Ascending aorta (tissue), 2 donors: ENCODE measurements around the gene TBC1D10A. TPM values are rescaled to one million over a fixed set of nuclear protein-coding genes. Genes with fewer than 3 reads are reported as not detected.

Experiments used
- DNase-seq, 2 donors: peaks; one replicate each; pipeline ENCODE4 v3.0.0-alpha.2; 2019; ENCODE audit warnings: low spot score in 2 of 2
- H3K27ac ChIP-seq, 2 donors: fragments of 200-600 bp; sonication (generic); one replicate each; pipeline ENCODE4 v1.5.1; 2016 to 2017; ENCODE audit warnings: mild to moderate bottlenecking in 1 of 2
- H3K27me3 ChIP-seq: fragments of 200-600 bp; sonication (generic); one replicate; pipeline ENCODE4 v1.5.1; 2017
- H3K36me3 ChIP-seq, 2 donors: fragments of 200-600 bp; sonication (generic); one replicate each; pipeline ENCODE4 v1.5.1; 2016
- H3K4me1 ChIP-seq, 2 donors: fragments of 200-600 bp; sonication (generic); one replicate each; pipeline ENCODE4 v1.5.1; 2016 to 2017; ENCODE audit warnings: mild to moderate bottlenecking in 1 of 2
- H3K4me3 ChIP-seq, 2 donors: fragments of 200-600 bp; sonication (generic); one replicate each; pipeline ENCODE4 v1.5.1; 2016 to 2017; ENCODE audit warnings: mild to moderate bottlenecking in 1 of 2
- H3K9me3 ChIP-seq, 2 donors: fragments of 200-600 bp; sonication (generic); one replicate each; pipeline ENCODE4 v1.5.1; 2016
- CTCF ChIP-seq, 3 experiments: fragments of 200-600 bp in 2 of 3; fragments of 450-650 bp in 1 of 3; sonication (generic) in 2 of 3; IDR thresholded peaks; one replicate each; pipeline ENCODE4 v1.5.1; 2016 to 2019; ENCODE audit warnings: antibody characterized with exemption in 3 of 3, mild to moderate bottlenecking in 1 of 3, moderate library complexity in 1 of 3
- intact Hi-C: fragments of 100-400 bp; cut with DNase I; formaldehyde crosslinking; loops from one replicate; pipeline ENCODE4 v1.15.1; 2023
- total RNA-seq: library from RNA; depleted of rRNA; stranded (reverse); fragments of >200 nt; gene quantifications from one replicate; pipeline ENCODE4 v1.1.0, GENCODE V29; 2016

The TBC1D10A gene
- total RNA-seq, 1 donor from 2014 or later, result 107 TPM

GRCh38 chr22:30261134-30261533, 65.6 kb downstream of the TBC1D10A start:
- H3K36me3 ChIP-seq, result no peaks in the 10 kb centered on the region
- TF ChIP-seq CTCF (IDR thresholded peaks at IDR 0.05), result no peak
- intact Hi-C loops, result loop anchor here (5.0 kb wide), 1 partner anchor 221 kb away; no protein-coding TSS in a partner anchor

GRCh38 chr22:30260682-30261081, 66.1 kb downstream of the TBC1D10A start:
- TF ChIP-seq CTCF (IDR thresholded peaks at IDR 0.05), result no peak
- intact Hi-C loops, result loop anchor here (5.0 kb wide), 1 partner anchor 222 kb away; no protein-coding TSS in a partner anchor
- no peaks in the 10 kb centered on the region for H3K27me3 ChIP-seq
- DNase-seq, result no peak
- H3K4me1 ChIP-seq, result peaks cover 4 to 6% of the 10 kb centered on the region in 2 donors
- no peak overlapping the region for H3K27ac ChIP-seq
- H3K4me3 ChIP-seq, result no peak overlapping the region
- H3K9me3 ChIP-seq, result no peaks in the 10 kb centered on the region
- no peaks in the 10 kb centered on the region for H3K36me3 ChIP-seq

More at GRCh38 chr22:30261134-30261533, 65.6 kb downstream of the TBC1D10A start:
- no peak overlapping the region for H3K4me3 ChIP-seq
- DNase-seq, result no peak
- peaks cover under 1 to 2% of the 10 kb centered on the region in 2 donors for H3K4me1 ChIP-seq
- no peaks in the 10 kb centered on the region for H3K9me3 ChIP-seq
- H3K27me3 ChIP-seq, result no peaks in the 10 kb centered on the region
- no peak overlapping the region for H3K27ac ChIP-seq

- no peaks in the 10 kb centered on the region for H3K36me3 ChIP-seq
- TF ChIP-seq CTCF (IDR thresholded peaks at IDR 0.05), result no peak
- H3K4me3 ChIP-seq, result no peak overlapping the region
- no peak overlapping the region for H3K27ac ChIP-seq
- peaks cover 4 to 6% of the 10 kb centered on the region in 2 donors for H3K4me1 ChIP-seq
- no peaks in the 10 kb centered on the region for H3K9me3 ChIP-seq
- no peak for DNase-seq
- intact Hi-C loops, result loop anchor here (5.0 kb wide), 1 partner anchor 222 kb away; no protein-coding TSS in a partner anchor
- H3K27me3 ChIP-seq, result no peaks in the 10 kb centered on the region
Measured at GRCh38 chr22:30260276-30260675, 66.5 kb downstream of the TBC1D10A start.

- H3K36me3 ChIP-seq, result no peaks in the 10 kb centered on the region
- no peaks in the 10 kb centered on the region for H3K27me3 ChIP-seq
- no peak overlapping the region for H3K4me3 ChIP-seq
- H3K27ac ChIP-seq, result no peak overlapping the region
- peaks cover 6 to 14% of the 10 kb centered on the region in 2 donors for H3K4me1 ChIP-seq
- intact Hi-C loops, result no loop called here
- H3K9me3 ChIP-seq, result no peaks in the 10 kb centered on the region
- DNase-seq, result no peak
- no peak for TF ChIP-seq CTCF (IDR thresholded peaks at IDR 0.05)
Measured at GRCh38 chr22:30254314-30254713, 72.4 kb downstream of the TBC1D10A start.

GRCh38 chr22:30253205-30253852, 73.4 kb downstream of the TBC1D10A start:
- no peak for DNase-seq
- H3K27me3 ChIP-seq, result no peaks in the 10 kb centered on the region
- H3K4me1 ChIP-seq, result peaks cover 6 to 14% of the 10 kb centered on the region in 2 donors
- no peak overlapping the region for H3K27ac ChIP-seq
- no peaks in the 10 kb centered on the region for H3K36me3 ChIP-seq
- intact Hi-C loops, result no loop called here
- no peak for TF ChIP-seq CTCF (IDR thresholded peaks at IDR 0.05)
- H3K9me3 ChIP-seq, result no peaks in the 10 kb centered on the region
- H3K4me3 ChIP-seq, result peak overlapping the region in 1 of 2 donors; percentile 39
